CD14-positive monocyte (primary cell): Measurements from ENCODE around the gene MIPOL1. TPM values are rescaled to one million over a fixed set of nuclear protein-coding genes. Genes with fewer than 3 reads are reported as not detected.
A peak's percentile ranks its signal among the peaks of the same experiment; 100 is the strongest.

Source experiments
- DNase-seq, 3 donors: peaks; one replicate each; pipeline ENCODE4 v3.0.0-alpha.2; 2011 to 2022
- H2AFZ ChIP-seq: 2 replicates; pipeline ENCODE4 v1.6.0; 2012; ENCODE audit warnings: mild to moderate bottlenecking, low read depth, low read length, inconsistent platforms; ENCODE audit not compliant: insufficient read depth, poor library complexity, severe bottlenecking
- H3K27ac ChIP-seq, 2 donors: 1 replicate in 1 of 2; 2 replicates in 1 of 2; pipeline ENCODE4 v1.5.1; 2012 to 2013; ENCODE audit warnings: low read length in 2 of 2, control low read depth in 1 of 2, inconsistent platforms in 1 of 2, low read depth in 1 of 2, mild to moderate bottlenecking in 1 of 2
- H3K27me3 ChIP-seq, 2 donors: one replicate each; pipeline versions ENCODE4 v1.6.0 to v1.6.1; 2011 to 2013; ENCODE audit warnings: low read length in 2 of 2; ENCODE audit not compliant: control insufficient read depth in 2 of 2, insufficient read depth in 2 of 2
- H3K36me3 ChIP-seq, 2 donors: replicated peaks in 1 of 2; 1 replicate in 1 of 2; 2 replicates in 1 of 2; pipeline versions ENCODE4 v1.5.1 to v1.6.1; 2012 to 2013; ENCODE audit warnings: low read length in 2 of 2, control low read depth in 1 of 2, inconsistent platforms in 1 of 2, mild to moderate bottlenecking in 1 of 2; ENCODE audit not compliant: insufficient read depth in 2 of 2, control insufficient read depth in 1 of 2
- H3K4me1 ChIP-seq, 2 donors: 1 replicate in 1 of 2; 2 replicates in 1 of 2; pipeline versions ENCODE4 v1.5.1 to v1.6.1; 2012 to 2013; ENCODE audit warnings: low read length in 2 of 2, control low read depth in 1 of 2, inconsistent platforms in 1 of 2, mild to moderate bottlenecking in 1 of 2, moderate library complexity in 1 of 2; ENCODE audit not compliant: insufficient read depth in 2 of 2, control insufficient read depth in 1 of 2
- H3K4me2 ChIP-seq: replicated peaks from 2 replicates; pipeline ENCODE3; 2012; ENCODE audit warnings: low read length, moderate library complexity, mild to moderate bottlenecking; ENCODE audit not compliant: poor library complexity, severe bottlenecking; ENCODE audit errors: extremely low read depth
- H3K4me3 ChIP-seq, 3 experiments: fragments of 200-600 bp in 1 of 3; sonication (generic) in 1 of 3; replicated peaks in 1 of 3; 1 replicate in 2 of 3; 2 replicates in 1 of 3; pipeline ENCODE4 v1.5.1; 2011 to 2013; ENCODE audit warnings: low read length in 3 of 3, mild to moderate bottlenecking in 3 of 3, control low read depth in 2 of 3, low read depth in 2 of 3, inconsistent platforms in 1 of 3, moderate library complexity in 1 of 3
- H3K79me2 ChIP-seq: 2 replicates; pipeline ENCODE4 v1.6.0; 2012; ENCODE audit warnings: mild to moderate bottlenecking, control low read depth, inconsistent platforms, low read length, moderate library complexity; ENCODE audit not compliant: insufficient read depth
- H3K9ac ChIP-seq: 2 replicates; pipeline ENCODE4 v1.6.0; 2017; ENCODE audit warnings: low read length, mild to moderate bottlenecking; ENCODE audit not compliant: insufficient read depth, poor library complexity, severe bottlenecking
- H3K9me3 ChIP-seq, 2 donors: replicated peaks in 1 of 2; 1 replicate in 1 of 2; 2 replicates in 1 of 2; pipeline versions ENCODE4 v1.5.1 to v1.6.1; 2012 to 2013; ENCODE audit warnings: low read length in 2 of 2, control low read depth in 1 of 2; ENCODE audit not compliant: control insufficient read depth in 1 of 2, insufficient read depth in 1 of 2
- H4K20me1 ChIP-seq: 2 replicates; pipeline ENCODE4 v1.6.0; 2012; ENCODE audit warnings: mild to moderate bottlenecking, low read length, control low read depth, moderate library complexity; ENCODE audit not compliant: insufficient read depth
- H3K27ac Mint-ChIP-seq, 7 donors: one replicate each; pipeline ENCODE4 v1.8.0; 2020; ENCODE audit warnings: mild to moderate bottlenecking in 7 of 7, mixed read lengths in 7 of 7, moderate library complexity in 6 of 7, inconsistent platforms in 2 of 7
- H3K27me3 Mint-ChIP-seq, 3 donors: one replicate each; pipeline ENCODE4 v1.8.0; 2021 to 2022; ENCODE audit warnings: low read depth in 3 of 3, mild to moderate bottlenecking in 3 of 3, mixed read lengths in 3 of 3, moderate library complexity in 3 of 3, inconsistent platforms in 1 of 3
- H3K36me3 Mint-ChIP-seq, 2 donors: one replicate each; pipeline ENCODE4 v1.8.0; 2020; ENCODE audit warnings: mixed read lengths in 2 of 2, inconsistent platforms in 1 of 2, mild to moderate bottlenecking in 1 of 2
- H3K4me1 Mint-ChIP-seq: one replicate; pipeline ENCODE4 v1.8.0; 2020; ENCODE audit warnings: mild to moderate bottlenecking, mixed read lengths
- H3K4me3 Mint-ChIP-seq, 2 donors: one replicate each; pipeline ENCODE4 v1.8.0; 2020; ENCODE audit warnings: mild to moderate bottlenecking in 2 of 2, mixed read lengths in 2 of 2, moderate library complexity in 1 of 2
- H3K9me3 Mint-ChIP-seq, 7 donors: one replicate each; pipeline ENCODE4 v1.8.0; 2020 to 2022; ENCODE audit warnings: mixed read lengths in 7 of 7, mild to moderate bottlenecking in 6 of 7, moderate library complexity in 6 of 7, inconsistent platforms in 2 of 7
- WGBS: methylation state at CpG from one replicate; pipeline ENCODE4 v1.1.5; 2013; ENCODE audit warnings: missing lambda C conversion rate; ENCODE audit not compliant: insufficient coverage; 5-methylcytosine and 5-hydroxymethylcytosine counted together
- intact Hi-C, 2 donors: fragments of 100-400 bp; cut with micrococcal nuclease; formaldehyde crosslinking; loops; one replicate each; pipeline versions ENCODE4 v1.15.0 to v1.15.1; 2023
- polyA plus RNA-seq, 3 donors: library from polyadenylated mRNA; depleted of rRNA in 1 of 3; unstranded in 2 of 3; stranded (reverse) in 1 of 3; fragments of 300-500 nt in 2 of 3; fragments of >200 nt in 1 of 3; fragmentation: Illumina TruSeq in 2 of 3; gene quantifications; 1 replicate in 2 of 3; 2 replicates in 1 of 3; pipeline ENCODE4 v1.2.3, GENCODE V29; 2012 to 2021
- TF ChIP-seq, protein P1 (sequence below): fragments of 200-600 bp; IDR thresholded peaks from one replicate; pipeline ENCODE4 v1.8.0; 2022; ENCODE audit warnings: antibody characterized with exemption, mild to moderate bottlenecking

MIPOL1 gene
- polyA plus RNA-seq, 3 donors = not detected

- TF ChIP-seq, protein P1, sequence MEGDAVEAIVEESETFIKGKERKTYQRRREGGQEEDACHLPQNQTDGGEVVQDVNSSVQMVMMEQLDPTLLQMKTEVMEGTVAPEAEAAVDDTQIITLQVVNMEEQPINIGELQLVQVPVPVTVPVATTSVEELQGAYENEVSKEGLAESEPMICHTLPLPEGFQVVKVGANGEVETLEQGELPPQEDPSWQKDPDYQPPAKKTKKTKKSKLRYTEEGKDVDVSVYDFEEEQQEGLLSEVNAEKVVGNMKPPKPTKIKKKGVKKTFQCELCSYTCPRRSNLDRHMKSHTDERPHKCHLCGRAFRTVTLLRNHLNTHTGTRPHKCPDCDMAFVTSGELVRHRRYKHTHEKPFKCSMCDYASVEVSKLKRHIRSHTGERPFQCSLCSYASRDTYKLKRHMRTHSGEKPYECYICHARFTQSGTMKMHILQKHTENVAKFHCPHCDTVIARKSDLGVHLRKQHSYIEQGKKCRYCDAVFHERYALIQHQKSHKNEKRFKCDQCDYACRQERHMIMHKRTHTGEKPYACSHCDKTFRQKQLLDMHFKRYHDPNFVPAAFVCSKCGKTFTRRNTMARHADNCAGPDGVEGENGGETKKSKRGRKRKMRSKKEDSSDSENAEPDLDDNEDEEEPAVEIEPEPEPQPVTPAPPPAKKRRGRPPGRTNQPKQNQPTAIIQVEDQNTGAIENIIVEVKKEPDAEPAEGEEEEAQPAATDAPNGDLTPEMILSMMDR = no peak
- 4% methylated on average over 56 of the region's 63 CpGs for WGBS
- peaks cover 79 to 96% of the 10 kb centered on the region in 2 donors for H3K27me3 ChIP-seq
- H3K36me3 Mint-ChIP-seq = peaks cover 0 to 9% of the 10 kb centered on the region in 2 donors
- H3K36me3 ChIP-seq = no peaks in the 10 kb centered on the region
- H3K4me3 Mint-ChIP-seq = peak overlapping the region in 1 of 2 donors; percentile 80
- peaks cover 12 to 71% of the 10 kb centered on the region in 2 donors for H3K9me3 ChIP-seq
- H3K9me3 Mint-ChIP-seq = peaks cover 8 to 62% (median 34%) of the 10 kb centered on the region in 7 donors
- H3K27me3 Mint-ChIP-seq = peaks cover 86 to 97% (median 89%) of the 10 kb centered on the region in 3 donors
- intact Hi-C loops = no loop called here
- no peak for DNase-seq
- H3K79me2 ChIP-seq = no peaks in the 10 kb centered on the region
- H2AFZ ChIP-seq = no peak overlapping the region
- H3K9ac ChIP-seq = no peak overlapping the region
- H3K4me1 ChIP-seq = no peaks in the 10 kb centered on the region
- H3K4me2 ChIP-seq = no peak overlapping the region
- no peak overlapping the region for H3K27ac ChIP-seq
- H4K20me1 ChIP-seq = no peaks in the 10 kb centered on the region
- no peaks in the 10 kb centered on the region for H3K4me1 Mint-ChIP-seq
- no peak overlapping the region for H3K27ac Mint-ChIP-seq
- H3K4me3 ChIP-seq = no peak overlapping the region
Measured at GRCh38 chr14:37587881-37588666, 390.3 kb downstream of the MIPOL1 start.

- no peak overlapping the region for H2AFZ ChIP-seq
- H3K27me3 ChIP-seq = peaks cover 80 to 96% of the 10 kb centered on the region in 2 donors
- Mint-ChIP-seq H3K4me3 (peak overlapping the region in 1 of 2 donors; percentile 80), H3K36me3 (peaks cover 0 to 9% of the 10 kb centered on the region in 2 donors), H3K27ac (no peak overlapping the region), H3K4me1 (no peaks in the 10 kb centered on the region), H3K9me3 (peaks cover 7 to 62% (median 36%) of the 10 kb centered on the region in 7 donors), H3K27me3 (peaks cover 88 to 97% (median 89%) of the 10 kb centered on the region in 3 donors)
- TF ChIP-seq, protein P1 = no peak
- no peaks in the 10 kb centered on the region for H3K4me1 ChIP-seq
- DNase-seq = no peak
- H4K20me1 ChIP-seq = no peaks in the 10 kb centered on the region
- H3K4me3 ChIP-seq = no peak overlapping the region
- H3K79me2 ChIP-seq = no peaks in the 10 kb centered on the region
- H3K4me2 ChIP-seq = no peak overlapping the region
- 0% methylated on average over 1 of the region's 6 CpGs for WGBS
- intact Hi-C loops = no loop called here
- peaks cover 9 to 72% of the 10 kb centered on the region in 2 donors for H3K9me3 ChIP-seq
- no peaks in the 10 kb centered on the region for H3K36me3 ChIP-seq
- no peak overlapping the region for H3K9ac ChIP-seq
- no peak overlapping the region for H3K27ac ChIP-seq
Measured at GRCh38 chr14:37588667-37588955, 390.9 kb downstream of the MIPOL1 start.
